K562 (cell line): Measurements from ENCODE around the gene SOWAHD. TPM values are rescaled to one million over a fixed set of nuclear protein-coding genes. Genes with fewer than 3 reads are reported as not detected.
A peak's percentile ranks its signal among the peaks of the same experiment; 100 is the strongest.

Experiments used
- ARID2 ChIP-seq: fragments of 450-650 bp; IDR thresholded peaks from 2 replicates; pipeline ENCODE4 v1.6.1; 2017; ENCODE audit warnings: antibody characterized with exemption, mild to moderate bottlenecking
- FIP1L1 ChIP-seq: fragments of 200-400 bp; formaldehyde crosslinking; IDR thresholded peaks from 2 replicates; pipeline ENCODE4 v1.6.1; 2018; ENCODE audit warnings: mild to moderate bottlenecking, low read depth, low read length; ENCODE audit not compliant: poor library complexity, severe bottlenecking
- GABPA ChIP-seq: fragments of 200-800 bp; sonication (Bioruptor generic); conservative IDR thresholded peaks from 2 replicates; pipeline ENCODE4 v1.6.1; 2016; ENCODE audit warnings: low read depth, missing genetic modification characterization, missing compliant biosample characterization
- HNRNPH1 ChIP-seq: fragments of 200-400 bp; formaldehyde crosslinking; optimal IDR thresholded peaks from 2 replicates; pipeline ENCODE3; 2017; ENCODE audit warnings: low read depth, mild to moderate bottlenecking, low read length, moderate library complexity
- MTA3 ChIP-seq: fragments of 450-650 bp; formaldehyde crosslinking; IDR thresholded peaks from 2 replicates; pipeline ENCODE4 v1.6.1; 2017; ENCODE audit warnings: mild to moderate bottlenecking, borderline replicate concordance
- PHF20 ChIP-seq: fragments of 450-650 bp; IDR thresholded peaks from 2 replicates; pipeline ENCODE4 v1.6.1; 2018; ENCODE audit not compliant: partially characterized antibody
- POLR2H ChIP-seq: IDR thresholded peaks from 2 replicates; pipeline ENCODE4 v1.6.1; 2016; ENCODE audit warnings: missing genetic modification characterization, low read depth, mild to moderate bottlenecking, control low read depth, missing compliant biosample characterization, moderate library complexity
- SMAD1 ChIP-seq: fragments of 150-350 bp; IDR thresholded peaks from 2 replicates; pipeline ENCODE4 v1.6.1; 2014; ENCODE audit warnings: low read length, low read depth; ENCODE audit not compliant: partially characterized antibody
- TBP ChIP-seq: optimal IDR thresholded peaks from 2 replicates; pipeline ENCODE3; 2011; ENCODE audit warnings: low read depth, low read length, improper control_type of control experiment
- ZBTB1 ChIP-seq: sonication (generic); formaldehyde crosslinking; IDR thresholded peaks from 2 replicates; pipeline ENCODE4 v1.8.1; 2023; ENCODE audit warnings: missing genetic modification reagents, low read depth, mild to moderate bottlenecking, borderline replicate concordance
- ZBTB17 ChIP-seq: fragments of 450-650 bp; formaldehyde crosslinking; IDR thresholded peaks from 2 replicates; pipeline ENCODE4 v1.4.0; 2020; ENCODE audit warnings: mild to moderate bottlenecking
- ZNF134 ChIP-seq: fragments of 250-450 bp; sonication (Bioruptor Pico); conservative IDR thresholded peaks from 2 replicates; pipeline ENCODE4 v1.4.0; 2020
- polyA plus RNA-seq, 8 experiments: library from polyadenylated mRNA; depleted of rRNA in 4 of 8; stranded (reverse) in 5 of 8; unstranded in 3 of 8; fragments of >200 nt; fragmentation: Nextera tagmentation in 2 of 8; fragmentation: Illumina TruSeq in 1 of 8; extraction: Ambion mirVana in 2 of 8; extraction: Trizol in 1 of 8; gene quantifications; 2 replicates each; pipeline versions ENCODE4 v1.2.1 to v1.2.3, GENCODE V29; 2011 to 2014; ENCODE audit warnings: inconsistent platforms in 1 of 8, missing spikeins in 1 of 8
- total RNA-seq, 7 experiments: library from RNA; depleted of rRNA in 6 of 7; stranded (reverse); fragments of >200 nt in 6 of 7; fragmentation: Illumina TruSeq in 2 of 7; extraction: Trizol in 2 of 7; gene quantifications; 2 replicates each; pipeline versions ENCODE4 v1.2.1 to v1.2.3, GENCODE V29; 2011 to 2021; ENCODE audit warnings: low replicate concordance in 1 of 7
- TF ChIP-seq, protein P1 (sequence below), 2 experiments: fragments of 450-650 bp in 1 of 2; sonication (generic) in 1 of 2; formaldehyde crosslinking in 1 of 2; IDR thresholded peaks; 2 replicates each; pipeline versions ENCODE4 v1.7.1 to v1.9.0; 2016 to 2022; ENCODE audit warnings: inconsistent platforms in 1 of 2, mild to moderate bottlenecking in 1 of 2, missing genetic modification reagents in 1 of 2
- TF ChIP-seq, protein P2 (sequence below), 2 experiments: fragments of 450-650 bp; conservative IDR thresholded peaks; 2 replicates each; pipeline ENCODE4 v1.6.1; 2017; ENCODE audit warnings: mild to moderate bottlenecking in 2 of 2, moderate library complexity in 2 of 2
- TF ChIP-seq, protein P3 (sequence below): fragments of 450-650 bp; formaldehyde crosslinking; IDR thresholded peaks from 2 replicates; pipeline ENCODE4 v1.4.0; 2022; ENCODE audit warnings: missing genetic modification characterization

SOWAHD gene
- total and polyA plus RNA-seq, 9 of the 15 experiments (the other 6 are each of a cell fraction or from before 2014, with no cell fraction given) = 0.13 to 0.29 TPM; not detected in 7

DNA sequence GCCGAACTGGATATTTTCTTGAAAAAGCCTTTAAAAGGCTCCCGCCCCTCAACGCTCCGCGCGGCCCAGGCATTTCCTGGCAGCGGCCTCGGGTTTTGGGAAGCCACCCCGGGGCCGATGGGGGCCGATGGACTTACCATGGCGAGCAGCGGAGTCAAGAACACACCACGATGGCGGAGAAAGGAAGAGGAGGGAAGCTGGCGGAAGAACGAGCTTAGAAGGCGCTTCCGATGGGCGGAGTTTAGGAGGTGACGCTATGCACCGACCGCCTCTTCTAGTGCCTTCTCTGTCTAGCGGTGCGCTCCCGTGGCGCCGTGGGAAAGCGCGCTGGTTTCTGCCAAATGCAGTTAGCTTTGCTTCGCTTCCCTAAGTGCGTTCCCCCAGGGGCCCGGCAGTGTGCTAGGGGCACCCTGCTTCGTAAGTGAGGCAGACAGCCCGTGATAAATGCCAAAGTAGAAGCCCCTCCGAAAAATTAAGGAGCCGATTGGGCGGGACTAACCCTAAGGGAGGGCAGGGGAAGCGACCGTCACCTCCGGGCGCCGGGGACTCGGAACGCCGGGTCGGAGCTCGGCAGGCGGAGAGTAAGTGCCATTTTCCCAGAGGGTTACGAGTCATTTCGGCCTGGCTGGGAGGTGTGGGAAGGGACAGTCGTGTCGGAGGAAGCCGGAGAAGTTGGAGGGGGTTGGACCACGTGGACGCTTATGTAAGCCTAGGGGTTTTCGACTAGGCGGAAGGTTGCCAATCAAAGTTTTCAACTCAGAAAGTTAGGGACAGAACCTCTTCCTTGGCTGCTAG, 33.2 kb downstream of the SOWAHD start, which contains the start of gene RPL39 (continued):
- peak; percentile 87 for TF ChIP-seq GABPA (tag)
- no peak for TF ChIP-seq ZBTB17 (CRISPR knock-in tag)
- TF ChIP-seq, protein P1, sequence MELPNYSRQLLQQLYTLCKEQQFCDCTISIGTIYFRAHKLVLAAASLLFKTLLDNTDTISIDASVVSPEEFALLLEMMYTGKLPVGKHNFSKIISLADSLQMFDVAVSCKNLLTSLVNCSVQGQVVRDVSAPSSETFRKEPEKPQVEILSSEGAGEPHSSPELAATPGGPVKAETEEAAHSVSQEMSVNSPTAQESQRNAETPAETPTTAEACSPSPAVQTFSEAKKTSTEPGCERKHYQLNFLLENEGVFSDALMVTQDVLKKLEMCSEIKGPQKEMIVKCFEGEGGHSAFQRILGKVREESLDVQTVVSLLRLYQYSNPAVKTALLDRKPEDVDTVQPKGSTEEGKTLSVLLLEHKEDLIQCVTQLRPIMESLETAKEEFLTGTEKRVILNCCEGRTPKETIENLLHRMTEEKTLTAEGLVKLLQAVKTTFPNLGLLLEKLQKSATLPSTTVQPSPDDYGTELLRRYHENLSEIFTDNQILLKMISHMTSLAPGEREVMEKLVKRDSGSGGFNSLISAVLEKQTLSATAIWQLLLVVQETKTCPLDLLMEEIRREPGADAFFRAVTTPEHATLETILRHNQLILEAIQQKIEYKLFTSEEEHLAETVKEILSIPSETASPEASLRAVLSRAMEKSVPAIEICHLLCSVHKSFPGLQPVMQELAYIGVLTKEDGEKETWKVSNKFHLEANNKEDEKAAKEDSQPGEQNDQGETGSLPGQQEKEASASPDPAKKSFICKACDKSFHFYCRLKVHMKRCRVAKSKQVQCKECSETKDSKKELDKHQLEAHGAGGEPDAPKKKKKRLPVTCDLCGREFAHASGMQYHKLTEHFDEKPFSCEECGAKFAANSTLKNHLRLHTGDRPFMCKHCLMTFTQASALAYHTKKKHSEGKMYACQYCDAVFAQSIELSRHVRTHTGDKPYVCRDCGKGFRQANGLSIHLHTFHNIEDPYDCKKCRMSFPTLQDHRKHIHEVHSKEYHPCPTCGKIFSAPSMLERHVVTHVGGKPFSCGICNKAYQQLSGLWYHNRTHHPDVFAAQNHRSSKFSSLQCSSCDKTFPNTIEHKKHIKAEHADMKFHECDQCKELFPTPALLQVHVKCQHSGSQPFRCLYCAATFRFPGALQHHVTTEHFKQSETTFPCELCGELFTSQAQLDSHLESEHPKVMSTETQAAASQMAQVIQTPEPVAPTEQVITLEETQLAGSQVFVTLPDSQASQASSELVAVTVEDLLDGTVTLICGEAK (IDR thresholded peaks at IDR 0.05) = peak; percentile 77
- TF ChIP-seq, protein P1 (CRISPR knock-in tag; IDR thresholded peaks at IDR 0.05) = no peak
- TF ChIP-seq MTA3 = peak; percentile 56; the same call in 1 of the 2 replicates
- TF ChIP-seq SMAD1 = peak; percentile 58
- TF ChIP-seq, protein P2, sequence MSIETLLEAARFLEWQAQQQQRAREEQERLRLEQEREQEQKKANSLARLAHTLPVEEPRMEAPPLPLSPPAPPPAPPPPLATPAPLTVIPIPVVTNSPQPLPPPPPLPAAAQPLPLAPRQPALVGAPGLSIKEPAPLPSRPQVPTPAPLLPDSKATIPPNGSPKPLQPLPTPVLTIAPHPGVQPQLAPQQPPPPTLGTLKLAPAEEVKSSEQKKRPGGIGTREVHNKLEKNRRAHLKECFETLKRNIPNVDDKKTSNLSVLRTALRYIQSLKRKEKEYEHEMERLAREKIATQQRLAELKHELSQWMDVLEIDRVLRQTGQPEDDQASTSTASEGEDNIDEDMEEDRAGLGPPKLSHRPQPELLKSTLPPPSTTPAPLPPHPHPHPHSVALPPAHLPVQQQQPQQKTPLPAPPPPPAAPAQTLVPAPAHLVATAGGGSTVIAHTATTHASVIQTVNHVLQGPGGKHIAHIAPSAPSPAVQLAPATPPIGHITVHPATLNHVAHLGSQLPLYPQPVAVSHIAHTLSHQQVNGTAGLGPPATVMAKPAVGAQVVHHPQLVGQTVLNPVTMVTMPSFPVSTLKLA (conservative IDR thresholded peaks at IDR 0.05) = peak in 1 of 2 experiments; percentile 53; a peak in 2 of 4 replicates
- TF ChIP-seq FIP1L1 = no peak
- TF ChIP-seq ZBTB1 (CRISPR knock-in tag) = 0 out of 2 replicates have a peak, but pooled peaks have one; percentile 23
- peak; percentile 28 for TF ChIP-seq PHF20
- TF ChIP-seq ZNF134 (CRISPR knock-in tag) = no peak
- peak; percentile 98 for TF ChIP-seq TBP
- peak; percentile 95 for TF ChIP-seq POLR2H (tag)
- TF ChIP-seq ARID2 = no peak
- no peak for TF ChIP-seq HNRNPH1
- TF ChIP-seq, protein P3, sequence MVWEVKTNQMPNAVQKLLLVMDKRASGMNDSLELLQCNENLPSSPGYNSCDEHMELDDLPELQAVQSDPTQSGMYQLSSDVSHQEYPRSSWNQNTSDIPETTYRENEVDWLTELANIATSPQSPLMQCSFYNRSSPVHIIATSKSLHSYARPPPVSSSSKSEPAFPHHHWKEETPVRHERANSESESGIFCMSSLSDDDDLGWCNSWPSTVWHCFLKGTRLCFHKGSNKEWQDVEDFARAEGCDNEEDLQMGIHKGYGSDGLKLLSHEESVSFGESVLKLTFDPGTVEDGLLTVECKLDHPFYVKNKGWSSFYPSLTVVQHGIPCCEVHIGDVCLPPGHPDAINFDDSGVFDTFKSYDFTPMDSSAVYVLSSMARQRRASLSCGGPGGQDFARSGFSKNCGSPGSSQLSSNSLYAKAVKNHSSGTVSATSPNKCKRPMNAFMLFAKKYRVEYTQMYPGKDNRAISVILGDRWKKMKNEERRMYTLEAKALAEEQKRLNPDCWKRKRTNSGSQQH (CRISPR knock-in tag) = no peak
